HG03280 (cell line): Measurements from ENCODE around the gene ERO1A.

ENCODE experiments used
- ATAC-seq: cut with Tn5 transposase; IDR thresholded peaks from one replicate; pipeline ENCODE4 v1.9.1; 2021; ENCODE audit warnings: mild to moderate bottlenecking, moderate library complexity; ENCODE audit not compliant: unreplicated experiment

Gene ERO1A

DNA sequence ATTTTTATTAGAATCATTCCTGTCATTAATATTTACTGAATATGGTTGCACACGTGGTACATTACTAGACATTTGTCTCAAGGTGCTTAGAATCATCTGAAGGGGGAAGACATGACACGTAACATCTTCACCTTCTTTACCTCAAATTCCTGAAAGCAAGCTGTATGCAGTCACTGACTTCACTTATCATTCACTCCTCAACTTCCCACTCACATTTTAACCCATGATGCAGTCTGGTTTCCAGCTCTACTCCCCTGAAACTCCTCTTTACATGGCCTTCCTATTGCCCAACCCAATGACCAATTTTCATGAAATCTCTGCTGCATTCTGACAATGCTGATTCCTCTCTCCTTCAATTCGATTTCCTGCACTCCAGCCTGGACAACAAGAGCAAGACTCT is 5.9 kb upstream of the ERO1A start:
- no peak for ATAC-seq

DNA sequence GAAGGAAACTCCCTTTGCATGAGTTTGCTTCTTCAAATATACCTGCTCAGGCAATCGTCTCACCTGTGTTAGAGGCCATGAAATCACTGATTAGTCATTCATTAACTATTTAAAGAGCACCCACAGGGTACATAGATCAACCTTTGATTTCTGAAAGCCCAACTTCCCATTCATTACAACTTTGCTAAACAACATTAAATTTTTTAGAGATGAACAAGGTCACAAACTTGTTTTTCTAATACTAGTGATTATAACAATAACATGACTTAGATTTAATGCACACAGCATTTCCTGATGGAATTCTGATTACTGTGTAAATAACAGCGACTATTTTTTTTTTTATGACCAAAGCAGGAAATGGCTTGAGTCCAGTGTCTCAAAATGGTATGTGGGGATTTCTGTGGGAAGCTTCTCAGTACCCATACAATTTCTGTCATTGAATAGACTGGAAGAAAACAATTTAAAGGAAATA is 5.4 kb upstream of the ERO1A start:
- ATAC-seq = no peak

DNA sequence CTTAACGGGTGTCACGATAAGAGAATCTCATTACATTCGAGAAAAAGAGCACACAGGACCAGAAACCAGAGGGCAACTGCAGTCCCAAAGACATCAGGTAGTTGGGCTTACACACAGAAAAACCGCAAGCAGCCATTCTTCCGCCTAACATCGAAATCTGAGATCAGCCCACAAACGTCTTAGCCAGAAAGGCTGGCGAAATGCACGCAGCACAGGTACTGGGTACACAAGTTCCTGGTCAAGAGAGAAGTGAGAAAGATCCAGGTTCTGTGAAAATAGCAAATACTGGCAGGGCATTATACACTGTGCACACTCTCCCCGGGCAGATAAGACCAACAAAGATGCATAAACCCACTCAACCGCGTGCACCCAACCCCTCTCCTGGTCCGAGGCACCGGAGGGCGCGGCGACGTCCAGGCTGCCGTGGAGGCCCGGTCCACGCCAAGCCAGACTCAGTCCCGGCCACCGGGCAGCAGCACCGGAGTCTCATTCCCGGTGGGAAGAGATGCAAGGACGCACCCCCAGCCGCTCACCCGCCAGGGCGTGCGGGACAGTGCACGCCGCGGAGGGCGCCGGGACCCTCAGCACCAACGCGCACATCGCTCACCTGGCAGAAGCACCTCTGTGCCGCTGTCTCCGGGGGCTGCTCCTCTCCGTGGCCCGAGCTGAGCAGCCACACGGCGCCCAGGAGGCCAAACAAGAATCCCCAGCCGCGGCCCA is 437 bp downstream of the ERO1A start:
- peak; percentile 56 for ATAC-seq

DNA sequence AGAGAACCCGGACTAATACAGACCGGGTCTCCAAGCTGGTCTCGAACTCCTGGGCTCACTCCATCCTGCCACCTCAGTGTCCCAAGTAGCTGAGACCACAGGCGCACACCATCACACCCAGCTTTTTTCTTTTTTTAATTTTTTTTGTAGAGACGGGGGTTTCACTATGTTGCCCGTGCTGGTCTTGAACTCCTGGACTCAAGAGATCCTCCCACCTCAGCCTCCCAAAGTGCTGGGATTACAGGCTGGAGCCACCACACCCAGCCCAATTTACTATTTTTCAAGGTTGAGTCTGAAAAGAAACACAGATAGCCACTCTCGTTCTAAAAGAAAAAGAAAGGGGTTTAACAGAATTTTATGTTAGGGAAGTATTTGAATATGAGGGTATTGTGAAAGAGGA is 1.8 kb downstream of the ERO1A start:
- ATAC-seq = no peak

DNA sequence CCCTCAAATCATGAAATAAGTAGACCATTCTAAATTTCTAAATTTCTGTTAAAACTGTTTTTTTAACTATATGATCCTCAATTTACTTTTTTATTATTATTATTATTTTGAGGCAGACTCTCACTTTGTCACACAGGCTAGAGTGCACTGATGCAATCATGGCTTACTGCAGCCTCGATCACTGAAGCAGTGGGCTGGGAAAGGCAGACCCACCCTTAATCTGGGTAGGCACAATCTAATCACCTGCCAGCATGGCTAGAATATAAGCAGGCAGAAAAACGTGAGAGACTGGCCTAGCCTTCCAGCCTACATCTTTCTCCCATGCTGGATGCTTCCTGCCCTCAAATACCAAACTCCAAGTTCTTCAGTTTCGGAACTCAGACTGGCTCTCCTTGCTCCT is 2.3 kb downstream of the ERO1A start:
- no peak for ATAC-seq

DNA sequence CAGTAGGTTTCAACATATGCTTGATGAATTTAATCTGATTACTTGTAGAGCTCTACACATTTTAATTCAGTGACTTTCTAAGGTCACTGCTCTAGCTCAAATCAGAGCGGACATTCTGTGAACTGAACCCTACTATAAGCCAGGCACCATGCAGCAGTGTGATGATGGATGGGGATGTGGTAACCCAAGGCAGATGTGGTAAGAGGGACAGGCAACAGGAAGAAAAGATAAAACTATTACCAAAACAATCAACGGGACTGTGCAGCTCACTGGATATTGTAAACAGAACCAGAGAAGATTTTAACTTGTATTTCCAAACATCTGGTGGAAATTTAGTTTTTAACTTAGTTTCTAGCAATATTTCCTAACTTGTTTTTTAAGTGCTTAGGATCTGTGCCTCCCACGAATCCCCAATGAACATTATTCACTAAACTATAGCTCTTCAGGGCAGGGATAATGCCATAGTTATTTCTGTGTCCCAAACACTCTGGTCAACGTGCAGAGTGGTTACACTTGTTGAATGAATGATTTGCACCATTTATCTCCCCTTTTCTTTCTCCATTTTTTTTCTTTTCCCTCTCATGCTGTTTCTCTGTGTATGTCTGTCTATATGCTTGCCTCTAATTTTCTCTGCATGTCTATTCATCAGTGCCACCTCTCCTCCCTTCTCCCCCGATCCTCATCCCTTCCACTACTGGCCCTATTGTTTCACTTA is 3.0 kb downstream of the ERO1A start:
- ATAC-seq = no peak

DNA sequence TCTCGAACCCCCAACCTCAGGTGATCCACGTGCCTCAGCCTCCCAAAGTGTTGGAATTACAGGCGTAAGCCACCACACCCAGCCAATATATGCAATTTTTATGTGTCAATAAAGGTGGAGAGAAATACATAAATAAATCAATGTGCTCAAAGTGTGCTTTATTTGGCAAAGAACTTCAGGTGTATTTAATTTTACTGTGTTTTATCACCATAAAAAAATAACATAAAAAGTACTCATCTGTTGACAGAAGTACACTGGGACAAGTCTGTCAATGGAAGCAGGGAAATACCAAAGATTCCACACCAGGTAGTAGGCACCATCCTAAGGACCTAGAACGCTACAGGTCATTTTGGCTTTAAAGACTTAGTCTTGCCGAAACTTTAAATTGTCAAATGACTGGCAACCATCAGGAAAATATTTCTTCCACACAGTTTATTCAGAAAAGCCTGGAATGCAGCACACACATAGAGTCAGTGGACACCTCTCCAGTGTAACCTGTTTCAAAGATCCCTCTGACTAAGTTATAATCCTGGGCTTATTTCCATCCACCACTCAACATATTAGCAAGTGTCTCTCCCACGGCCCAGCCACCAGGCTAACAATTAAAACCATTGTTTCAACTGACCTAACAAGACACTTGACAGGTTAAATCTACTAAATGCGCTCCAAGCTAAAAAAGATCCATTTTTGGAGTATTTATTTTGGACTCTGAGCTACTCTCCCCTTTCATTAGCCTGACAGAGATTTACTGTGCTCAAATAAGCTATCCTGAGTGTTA is 4.2 kb downstream of the ERO1A start:
- no peak for ATAC-seq

DNA sequence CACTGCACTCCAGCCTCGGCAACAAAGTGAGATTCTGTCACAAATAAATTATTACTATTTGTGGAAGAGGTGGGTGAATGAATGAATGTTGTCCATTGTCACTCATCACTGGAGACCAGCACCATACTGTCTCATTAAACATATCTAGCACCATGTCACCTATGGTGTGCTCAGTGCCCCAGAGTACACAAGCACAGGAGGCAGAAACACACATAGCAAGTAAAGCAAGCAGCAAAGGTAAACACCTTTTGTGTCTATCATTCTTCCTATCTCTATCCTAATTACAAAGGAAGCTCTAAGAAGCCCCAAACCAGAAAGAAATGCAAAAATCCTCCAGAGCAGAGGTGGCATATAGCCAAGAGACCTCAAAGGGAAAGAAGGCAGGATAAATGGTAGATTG is 9.2 kb downstream of the ERO1A start:
- ATAC-seq = no peak

DNA sequence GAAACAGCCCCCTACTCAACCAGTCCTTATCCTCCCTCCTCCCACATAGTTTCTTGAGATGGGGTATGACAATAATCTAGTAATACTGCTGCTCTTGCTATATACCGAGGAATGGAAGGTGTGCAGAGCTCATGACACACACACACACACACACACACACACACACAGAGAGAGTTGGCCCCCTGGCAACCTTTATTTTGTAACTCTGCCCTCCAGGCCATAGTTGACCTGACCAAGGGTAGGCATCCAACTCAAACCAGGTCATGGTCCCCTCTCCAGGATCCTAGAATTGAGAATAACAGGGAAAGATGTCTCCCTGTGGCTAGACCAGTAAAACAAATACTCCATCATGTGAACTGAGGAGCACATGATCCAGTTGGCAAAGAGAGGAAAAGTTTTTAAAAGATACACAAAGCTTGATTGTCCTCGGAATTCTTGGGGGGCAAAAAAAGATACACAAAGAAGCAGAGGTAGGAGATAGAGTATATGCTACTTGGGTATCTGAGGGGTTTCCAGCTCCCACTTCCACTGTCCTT is 11.3 kb downstream of the ERO1A start:
- ATAC-seq = no peak

DNA sequence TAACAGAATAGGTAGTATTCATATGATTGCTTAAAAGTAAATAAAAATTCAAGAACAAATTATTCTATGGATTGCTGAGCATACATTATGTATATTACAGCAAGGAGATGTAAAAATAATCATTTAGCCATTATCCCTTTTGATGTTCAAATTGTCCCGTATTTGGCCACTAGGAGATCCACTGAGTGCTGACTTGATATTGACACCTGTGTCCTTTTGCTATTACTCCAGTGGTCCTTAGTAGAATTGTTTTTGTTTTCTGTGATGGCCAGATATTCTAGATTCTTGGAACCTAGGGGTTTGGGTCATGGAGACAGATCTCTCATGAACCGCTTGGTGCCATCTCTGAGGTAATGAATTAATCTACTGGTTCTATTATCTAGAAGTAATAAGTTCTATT is 16.8 kb downstream of the ERO1A start:
- ATAC-seq = no peak

DNA sequence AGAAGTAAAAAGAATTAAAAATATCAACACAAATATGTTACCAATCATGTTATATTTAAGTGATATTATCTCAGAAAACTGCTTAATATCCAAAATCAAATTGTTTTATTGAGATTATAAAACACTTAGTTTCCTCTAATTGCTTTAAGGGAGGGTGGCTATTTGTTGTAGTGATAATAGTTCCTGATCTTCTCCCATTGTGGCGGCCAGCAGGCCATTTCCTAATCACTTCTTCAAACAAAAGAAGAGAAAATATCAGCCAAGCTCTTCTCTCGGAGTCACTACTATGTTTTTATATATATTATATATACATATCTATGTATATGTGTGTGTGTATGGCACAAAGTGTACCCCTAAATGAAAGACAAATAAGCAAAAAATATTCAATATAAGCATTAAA is 31.5 kb downstream of the ERO1A start:
- ATAC-seq = no peak

DNA sequence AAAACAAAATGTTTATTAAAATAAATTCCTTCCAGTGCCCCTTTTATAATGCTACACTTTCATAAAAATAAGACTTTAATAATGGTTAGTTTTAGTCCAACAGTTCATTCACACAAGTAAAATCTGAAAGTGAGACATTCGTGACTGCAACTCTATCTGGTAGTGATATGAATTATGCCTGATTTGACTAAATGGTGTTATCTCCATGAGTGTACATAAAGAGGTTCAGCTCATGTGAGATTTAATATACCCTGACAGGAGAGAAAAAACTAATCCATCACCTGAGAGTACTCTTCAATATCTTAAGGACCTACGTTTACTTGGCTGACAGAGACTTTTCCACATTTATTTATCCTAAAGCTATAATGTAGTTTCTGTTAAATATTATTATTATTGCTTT is 34.0 kb downstream of the ERO1A start:
- ATAC-seq = no peak

DNA sequence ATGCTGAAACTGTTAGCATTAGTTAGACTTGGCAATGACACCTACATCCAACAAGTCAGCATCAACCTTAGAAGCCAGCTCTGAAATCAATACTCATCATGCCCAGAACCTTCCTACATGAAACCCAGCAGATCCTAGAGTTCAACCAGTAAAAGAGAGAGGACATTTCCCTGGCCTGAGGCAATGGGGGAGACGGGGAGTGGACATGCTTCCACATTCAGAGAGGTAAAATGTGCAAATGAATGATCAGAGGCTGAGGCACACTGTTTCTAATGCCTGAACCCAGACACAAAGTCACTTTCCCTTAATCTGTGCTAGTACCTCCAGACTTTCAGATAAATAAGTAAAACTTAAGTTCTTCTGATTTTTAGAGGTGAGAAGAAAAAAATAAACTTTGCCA is 34.5 kb downstream of the ERO1A start:
- ATAC-seq = no peak

DNA sequence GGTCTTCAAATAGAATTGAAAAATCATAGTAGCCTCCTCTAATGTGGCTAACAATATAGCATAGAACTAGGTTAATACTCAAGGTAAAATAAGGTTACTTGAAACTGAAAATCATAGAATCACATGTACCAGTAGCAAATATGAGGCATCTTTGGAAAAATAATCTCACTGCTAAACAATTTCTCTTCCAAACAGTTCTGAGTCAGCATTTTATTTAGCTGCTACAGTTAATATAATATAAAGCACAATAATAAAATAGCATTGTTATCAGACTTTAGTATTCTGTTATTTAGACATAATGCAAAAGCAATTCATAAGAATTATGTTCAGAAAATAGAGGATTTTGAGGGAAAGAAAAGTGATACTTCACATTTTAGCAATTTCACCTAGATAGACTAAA is 35.0 kb downstream of the ERO1A start:
- ATAC-seq = no peak

DNA sequence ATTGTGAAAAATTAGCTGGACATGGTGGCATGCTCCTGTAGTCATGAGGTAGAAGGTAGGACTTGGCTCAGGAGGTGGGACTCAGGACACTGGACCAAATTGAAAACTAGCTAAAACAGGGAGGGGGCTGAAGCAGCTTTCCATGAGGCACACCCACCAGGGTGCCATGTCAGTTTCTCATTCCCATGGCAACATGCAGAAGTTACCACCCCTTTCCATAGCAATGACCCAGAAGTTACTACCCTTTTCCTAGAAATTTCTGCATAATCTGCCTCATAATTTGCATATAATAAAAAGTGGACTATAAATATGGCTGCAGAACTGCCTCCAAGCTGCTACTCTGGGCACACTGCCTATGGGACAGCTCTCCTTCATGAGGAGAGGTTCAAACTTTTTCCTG is 38.5 kb downstream of the ERO1A start:
- ATAC-seq = no peak

DNA sequence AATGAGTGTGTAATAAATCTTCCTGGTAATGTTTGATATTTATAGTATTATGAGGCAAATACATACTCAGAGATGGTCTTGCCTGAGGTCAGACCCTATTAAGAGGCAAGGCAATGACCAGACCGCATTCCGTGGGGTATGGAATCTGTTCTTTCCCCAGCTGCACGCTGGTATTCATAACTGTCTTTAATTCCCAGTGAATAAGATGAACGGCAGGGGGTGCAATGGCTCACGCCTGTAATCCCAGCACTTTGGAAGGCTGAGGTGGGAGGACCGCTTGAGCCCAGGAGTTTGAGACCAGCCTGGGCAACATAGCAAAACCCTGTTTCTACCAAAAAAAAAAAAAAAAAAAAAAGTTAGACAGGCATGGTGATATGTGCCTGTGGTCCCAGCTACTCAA is 44.6 kb downstream of the ERO1A start:
- ATAC-seq = no peak

DNA sequence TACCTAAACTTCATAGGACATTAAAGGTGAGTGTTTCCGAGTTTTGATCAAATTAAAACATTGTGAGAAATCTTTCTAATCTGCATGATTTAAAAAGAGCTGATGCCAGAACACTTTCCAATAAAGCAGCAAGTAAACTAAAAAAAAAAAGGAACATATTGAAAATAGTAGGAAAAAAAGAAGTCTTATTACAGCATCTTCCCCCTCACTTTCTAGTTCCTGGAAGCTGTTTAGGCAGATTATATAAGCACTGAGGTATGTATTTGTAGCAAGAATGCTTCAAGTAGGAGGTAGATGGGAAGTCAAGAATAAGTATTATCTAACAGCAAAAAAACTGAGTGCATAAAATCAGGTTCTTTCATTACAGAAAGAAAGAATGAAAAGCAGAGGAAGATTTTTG is 45.8 kb downstream of the ERO1A start:
- ATAC-seq = no peak

DNA sequence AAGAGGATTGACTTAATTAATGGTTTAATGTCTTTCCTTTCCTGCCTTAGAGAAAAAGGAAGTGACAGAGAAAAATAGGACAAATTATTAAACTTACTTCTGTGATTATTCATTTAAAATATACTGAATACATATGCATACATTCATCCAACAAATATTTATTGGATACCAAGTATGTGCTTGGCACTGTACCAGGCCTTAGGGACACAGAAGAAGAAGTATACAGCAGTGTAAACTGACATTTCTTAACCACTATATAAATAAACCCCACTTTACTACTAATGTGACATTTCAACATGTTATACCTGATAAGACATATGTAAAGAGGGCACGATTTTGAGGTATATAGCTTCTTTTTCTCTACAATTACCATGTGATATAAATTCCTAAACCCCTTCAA is 53.6 kb downstream of the ERO1A start:
- ATAC-seq = no peak

DNA sequence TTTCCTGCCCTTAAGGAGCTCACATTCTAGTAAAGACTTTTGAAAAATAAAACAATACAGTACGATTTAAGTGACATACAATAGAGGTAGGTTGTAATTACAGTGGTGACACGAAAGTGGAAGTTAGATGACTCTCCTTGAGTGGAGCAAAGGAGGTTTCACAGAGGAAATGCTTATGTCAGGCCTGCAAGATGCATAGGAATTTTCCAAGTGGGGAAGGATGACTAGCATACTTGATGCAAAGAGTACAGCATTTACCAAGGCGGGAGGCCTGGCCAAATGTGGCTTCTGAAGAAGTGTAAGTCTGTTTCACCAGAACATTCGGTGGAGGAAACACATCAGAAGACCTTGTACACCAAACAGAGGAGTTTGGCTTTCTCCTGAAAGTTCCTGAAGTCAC is 55.2 kb downstream of the ERO1A start:
- ATAC-seq = no peak

DNA sequence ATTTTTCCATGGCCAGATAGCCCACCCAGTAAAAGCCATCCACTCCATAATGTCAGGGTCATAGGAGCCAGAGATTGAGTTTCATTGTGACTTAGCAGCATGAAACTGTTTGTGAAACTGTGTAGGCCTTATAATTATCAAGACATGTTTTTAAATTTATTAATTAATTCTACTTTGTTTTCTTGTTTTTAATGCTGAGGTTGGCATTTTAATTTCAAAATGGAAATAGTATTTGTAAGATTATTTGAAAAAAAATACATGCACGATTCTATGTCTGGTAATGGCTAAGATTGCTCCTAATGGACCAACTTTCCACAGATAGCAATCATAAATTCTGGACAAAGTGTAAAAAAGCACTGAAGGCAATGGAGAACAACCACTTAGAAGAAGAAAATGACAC is 75.7 kb downstream of the ERO1A start:
- ATAC-seq = no peak

DNA sequence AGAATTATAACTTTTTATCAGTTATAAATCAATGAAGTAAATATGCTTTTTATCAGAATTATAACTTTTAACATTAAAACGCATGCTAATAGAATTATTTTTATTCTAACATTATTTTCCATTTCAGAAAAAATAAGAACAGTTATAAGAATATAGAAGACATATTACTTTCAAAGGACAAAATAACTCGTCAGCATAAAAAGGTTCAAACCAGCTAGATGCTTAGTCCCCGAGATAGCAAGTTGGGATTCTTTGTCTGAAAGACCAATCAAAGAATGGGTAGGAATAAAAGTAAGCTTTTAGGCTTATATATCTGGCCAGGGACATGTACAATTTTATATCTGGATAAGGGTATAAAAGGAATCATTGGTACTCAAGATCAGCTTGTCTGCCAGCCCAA is 76.8 kb downstream of the ERO1A start:
- ATAC-seq = no peak

DNA sequence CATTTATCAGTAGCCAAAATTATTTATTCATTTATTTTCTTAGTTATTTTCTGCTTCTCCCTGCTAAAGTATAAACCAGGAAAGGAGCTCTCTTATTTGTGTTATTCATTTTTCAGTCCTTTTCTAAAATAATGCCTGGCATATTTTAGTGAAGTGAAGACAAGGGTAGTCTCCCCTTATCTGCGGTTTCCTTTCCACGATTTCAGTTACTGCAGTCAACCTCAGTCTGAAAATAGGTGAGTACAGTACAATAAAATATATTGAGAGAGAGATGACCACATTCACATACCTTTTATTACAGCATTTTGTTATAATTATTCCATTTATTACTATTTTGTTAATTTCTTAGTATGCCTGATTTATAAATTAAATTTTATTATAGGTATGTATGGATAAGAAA is 85.2 kb downstream of the ERO1A start:
- ATAC-seq = no peak
